ENCODE results near the gene FAM107B. TPM values are rescaled to one million over a fixed set of nuclear protein-coding genes. Genes with fewer than 3 reads are reported as not detected.
"Not testable (repeated sequence)": the region's sequence is repeated elsewhere in the genome, so short reads cannot be mapped to it uniquely, and the experiment has no call there.

FAM107B gene
- polyA plus RNA-seq, 3 donors = 90.6 to 121 (median 117) TPM

GRCh38 chr10:14707481-14707880 is 67.2 kb downstream of the FAM107B start:
- peak in 1 of 11 donors; percentile 38 for DNase-seq (ENCODE audit: extremely low read depth in 1 of 11, low read depth in 9 of 11, low spot score in 4 of 11)

GRCh38 chr10:14705548-14706230 is 69.0 kb downstream of the FAM107B start:
- DNase-seq (ENCODE audit: extremely low read depth in 1 of 11, low read depth in 9 of 11, low spot score in 4 of 11) = no peak

- DNase-seq (ENCODE audit: extremely low read depth in 1 of 11, low read depth in 9 of 11, low spot score in 4 of 11) = no peak
Measured at GRCh38 chr10:14703631-14704001, 71.1 kb downstream of the FAM107B start.

- DNase-seq (ENCODE audit: extremely low read depth in 1 of 11, low read depth in 9 of 11, low spot score in 4 of 11) = no peak
Measured at GRCh38 chr10:14701466-14701865, 73.2 kb downstream of the FAM107B start.

GRCh38 chr10:14700546-14700945 is 74.2 kb downstream of the FAM107B start:
- no peak for DNase-seq (ENCODE audit: extremely low read depth in 1 of 11, low read depth in 9 of 11, low spot score in 4 of 11)

- DNase-seq (ENCODE audit: extremely low read depth in 1 of 11, low read depth in 9 of 11, low spot score in 4 of 11) = no peak
Measured at GRCh38 chr10:14699482-14699881, 75.2 kb downstream of the FAM107B start.

- no peak for DNase-seq (ENCODE audit: extremely low read depth in 1 of 11, low read depth in 9 of 11, low spot score in 4 of 11)
Measured at GRCh38 chr10:14698829-14699170, 75.9 kb downstream of the FAM107B start.

- no peak for DNase-seq (ENCODE audit: extremely low read depth in 1 of 11, low read depth in 9 of 11, low spot score in 4 of 11)
Measured at GRCh38 chr10:14698111-14698828, 76.4 kb downstream of the FAM107B start.

- no peak for DNase-seq (ENCODE audit: extremely low read depth in 1 of 11, low read depth in 9 of 11, low spot score in 4 of 11)
Measured at GRCh38 chr10:14697281-14697680, 77.4 kb downstream of the FAM107B start.

GRCh38 chr10:14696821-14697220 is 77.9 kb downstream of the FAM107B start:
- no peak for DNase-seq (ENCODE audit: extremely low read depth in 1 of 11, low read depth in 9 of 11, low spot score in 4 of 11)

GRCh38 chr10:14695847-14696480 is 78.7 kb downstream of the FAM107B start:
- DNase-seq (ENCODE audit: extremely low read depth in 1 of 11, low read depth in 9 of 11, low spot score in 4 of 11) = no peak

- DNase-seq (ENCODE audit: extremely low read depth in 1 of 11, low read depth in 9 of 11, low spot score in 4 of 11) = no peak
Measured at GRCh38 chr10:14693891-14694290, 80.8 kb downstream of the FAM107B start.

GRCh38 chr10:14692344-14693076 is 82.2 kb downstream of the FAM107B start:
- DNase-seq (ENCODE audit: extremely low read depth in 1 of 11, low read depth in 9 of 11, low spot score in 4 of 11) = no peak

GRCh38 chr10:14691359-14691758 is 83.3 kb downstream of the FAM107B start:
- no peak for DNase-seq (ENCODE audit: extremely low read depth in 1 of 11, low read depth in 9 of 11, low spot score in 4 of 11)

GRCh38 chr10:14688606-14689005 is 86.1 kb downstream of the FAM107B start:
- DNase-seq (ENCODE audit: extremely low read depth in 1 of 11, low read depth in 9 of 11, low spot score in 4 of 11) = no peak

- DNase-seq (ENCODE audit: extremely low read depth in 1 of 11, low read depth in 9 of 11, low spot score in 4 of 11) = not testable (repeated sequence)
Measured at GRCh38 chr10:14688189-14688588, 86.5 kb downstream of the FAM107B start.

GRCh38 chr10:14687340-14687739 is 87.4 kb downstream of the FAM107B start:
- no peak for DNase-seq (ENCODE audit: extremely low read depth in 1 of 11, low read depth in 9 of 11, low spot score in 4 of 11)

- no peak for DNase-seq (ENCODE audit: extremely low read depth in 1 of 11, low read depth in 9 of 11, low spot score in 4 of 11)
Measured at GRCh38 chr10:14686356-14686755, 88.3 kb downstream of the FAM107B start.

- no peak for DNase-seq (ENCODE audit: extremely low read depth in 1 of 11, low read depth in 9 of 11, low spot score in 4 of 11)
Measured at GRCh38 chr10:14684354-14684753, 90.3 kb downstream of the FAM107B start.

- no peak for DNase-seq (ENCODE audit: extremely low read depth in 1 of 11, low read depth in 9 of 11, low spot score in 4 of 11)
Measured at GRCh38 chr10:14683256-14683655, 91.4 kb downstream of the FAM107B start.
